Epithelial cell of esophagus (primary cell): Measurements from ENCODE around the gene TENT5C.

Experiments
- DNase-seq: peaks from one replicate; pipeline ENCODE4 v3.0.0; 2010; ENCODE audit warnings: low read depth
- H3K4me3 ChIP-seq: 2 replicates; pipeline ENCODE4 v1.5.1; 2011; ENCODE audit warnings: mild to moderate bottlenecking, low read length, control low read depth
- TF ChIP-seq, protein P1 (sequence below): IDR thresholded peaks from 2 replicates; pipeline ENCODE4 v1.5.1; 2011; ENCODE audit warnings: low read depth, mild to moderate bottlenecking, low read length, control low read depth, inconsistent platforms; ENCODE audit not compliant: insufficient read depth; ENCODE audit errors: missing control alignments

Gene TENT5C

DNA sequence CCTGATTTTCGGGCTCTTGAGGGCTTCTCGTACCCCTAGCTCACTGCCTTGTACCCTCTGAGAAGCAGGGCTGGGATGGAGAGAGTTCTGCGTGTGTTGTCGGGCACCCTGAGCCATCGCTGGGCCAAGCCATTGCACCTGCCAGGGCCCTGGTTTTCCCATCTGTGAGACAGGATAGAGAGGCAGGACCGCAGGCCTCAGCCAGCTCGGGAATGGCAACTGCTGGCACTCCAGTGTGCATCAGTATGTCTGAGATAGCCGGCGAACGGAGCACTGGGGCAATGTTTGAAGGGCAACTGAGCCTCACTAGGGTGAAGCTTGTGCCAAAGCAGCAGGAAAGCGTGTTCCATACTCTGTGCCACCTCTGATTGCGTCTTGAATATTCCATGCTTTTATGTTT, 66.9 kb downstream of the TENT5C start:
- no peak overlapping the region for H3K4me3 ChIP-seq
- no peak for DNase-seq
- TF ChIP-seq, protein P1, sequence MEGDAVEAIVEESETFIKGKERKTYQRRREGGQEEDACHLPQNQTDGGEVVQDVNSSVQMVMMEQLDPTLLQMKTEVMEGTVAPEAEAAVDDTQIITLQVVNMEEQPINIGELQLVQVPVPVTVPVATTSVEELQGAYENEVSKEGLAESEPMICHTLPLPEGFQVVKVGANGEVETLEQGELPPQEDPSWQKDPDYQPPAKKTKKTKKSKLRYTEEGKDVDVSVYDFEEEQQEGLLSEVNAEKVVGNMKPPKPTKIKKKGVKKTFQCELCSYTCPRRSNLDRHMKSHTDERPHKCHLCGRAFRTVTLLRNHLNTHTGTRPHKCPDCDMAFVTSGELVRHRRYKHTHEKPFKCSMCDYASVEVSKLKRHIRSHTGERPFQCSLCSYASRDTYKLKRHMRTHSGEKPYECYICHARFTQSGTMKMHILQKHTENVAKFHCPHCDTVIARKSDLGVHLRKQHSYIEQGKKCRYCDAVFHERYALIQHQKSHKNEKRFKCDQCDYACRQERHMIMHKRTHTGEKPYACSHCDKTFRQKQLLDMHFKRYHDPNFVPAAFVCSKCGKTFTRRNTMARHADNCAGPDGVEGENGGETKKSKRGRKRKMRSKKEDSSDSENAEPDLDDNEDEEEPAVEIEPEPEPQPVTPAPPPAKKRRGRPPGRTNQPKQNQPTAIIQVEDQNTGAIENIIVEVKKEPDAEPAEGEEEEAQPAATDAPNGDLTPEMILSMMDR = no peak

- TF ChIP-seq, protein P1 = no peak
- peak; percentile 49 for DNase-seq
- H3K4me3 ChIP-seq = no peak overlapping the region
Observed at GRCh38 chr1:117673405-117673804, 67.6 kb downstream of the TENT5C start.

DNA sequence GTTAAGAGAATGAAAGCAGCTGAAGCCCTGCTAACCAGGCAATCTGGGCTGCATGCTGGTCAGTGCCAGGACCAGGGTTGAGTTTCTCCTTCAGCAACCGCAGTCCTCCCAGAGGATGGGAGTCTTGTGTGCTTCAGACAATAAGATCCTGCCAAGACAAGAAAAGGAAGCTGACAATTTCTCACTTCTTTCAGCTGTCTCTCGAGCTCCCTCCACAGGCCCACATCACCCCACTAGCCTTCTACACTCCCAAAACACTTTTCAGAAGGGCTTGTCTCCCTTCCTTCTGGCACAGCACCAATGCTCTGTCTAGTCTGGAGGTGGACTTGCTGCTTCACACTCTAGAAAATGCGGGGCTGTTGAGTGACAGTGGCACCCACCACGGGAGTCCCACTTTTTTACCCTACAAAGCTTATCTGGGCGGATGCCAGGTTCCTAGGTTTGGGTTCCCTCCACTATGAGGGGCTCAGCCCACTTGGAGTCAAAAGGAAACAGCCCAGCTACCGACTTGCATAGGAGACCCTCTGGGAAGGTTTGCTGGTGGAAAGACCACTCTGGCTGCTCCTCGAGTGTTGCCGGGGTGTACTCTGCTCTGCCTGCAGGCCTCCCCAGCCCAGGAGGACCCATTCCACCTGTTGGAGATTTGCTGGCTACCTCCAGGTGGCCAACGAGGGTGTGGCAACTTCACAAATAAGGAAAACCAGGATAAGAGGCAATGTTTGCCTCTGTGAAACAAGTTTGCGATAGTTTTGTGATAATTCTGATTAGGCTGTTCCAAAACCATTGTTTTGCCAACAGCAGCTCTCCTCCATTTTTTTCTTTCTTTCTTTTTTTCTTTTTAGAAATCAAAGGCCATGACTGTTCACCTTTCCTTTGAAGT, 68.9 kb downstream of the TENT5C start:
- H3K4me3 ChIP-seq = no peak overlapping the region
- peak; percentile 48 for DNase-seq
- TF ChIP-seq, protein P1 = peak; percentile 57

DNA sequence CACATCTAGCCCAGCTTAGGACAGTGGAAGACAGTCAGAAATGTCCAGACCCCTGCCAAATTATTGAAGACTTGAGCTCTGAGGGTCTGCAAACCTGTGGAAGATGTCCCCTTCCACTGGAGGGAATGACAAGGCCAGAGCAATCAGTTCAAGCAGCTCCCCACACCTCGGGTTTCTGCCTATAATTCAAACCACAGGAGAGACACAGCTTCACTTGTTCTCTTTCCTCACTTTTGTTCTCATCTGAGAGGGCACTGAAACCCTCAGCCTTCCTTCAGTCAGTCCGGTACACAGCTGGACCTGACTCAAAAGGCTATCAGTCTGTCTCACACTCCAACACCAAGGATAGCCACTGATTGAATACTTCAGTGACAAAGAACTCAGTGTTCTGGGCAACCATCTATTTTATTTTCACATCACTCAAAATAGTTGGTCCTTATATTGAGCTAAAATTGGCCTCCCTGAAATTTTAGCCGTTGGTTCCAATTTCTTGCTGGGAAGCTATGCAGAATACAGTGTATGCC, 70.1 kb downstream of the TENT5C start:
- DNase-seq = no peak
- H3K4me3 ChIP-seq = no peak overlapping the region
- TF ChIP-seq, protein P1 = no peak

GRCh38 chr1:117676615-117677130, 70.8 kb downstream of the TENT5C start:
- TF ChIP-seq, protein P1 = no peak
- H3K4me3 ChIP-seq = no peak overlapping the region
- no peak for DNase-seq
